Right lobe of liver (tissue), 4 donors: ENCODE measurements around the gene PTPN13.

Experiments
- POLR2A ChIP-seq: fragments of 450-650 bp; IDR thresholded peaks from one replicate; pipeline ENCODE4 v1.6.1; 2017; ENCODE audit warnings: antibody characterized with exemption, mild to moderate bottlenecking
- TF ChIP-seq, protein P1 (sequence below), 4 donors: fragments of 200-600 bp in 3 of 4; fragments of 450-650 bp in 1 of 4; IDR thresholded peaks; one replicate each; pipeline versions ENCODE4 v1.5.1 to v1.8.0; 2016 to 2022; ENCODE audit warnings: antibody characterized with exemption in 4 of 4, mild to moderate bottlenecking in 2 of 4
- donor health status: DM: no; HTN: no; CAD: no.
- donor health status: DM: no; HTN: no; CAD: no.
- donor health status: DM: no; HTN: yes; CAD: no.

GRCh38 chr4:86846921-86847320 is 252.8 kb downstream of the PTPN13 start:
- TF ChIP-seq, protein P1, sequence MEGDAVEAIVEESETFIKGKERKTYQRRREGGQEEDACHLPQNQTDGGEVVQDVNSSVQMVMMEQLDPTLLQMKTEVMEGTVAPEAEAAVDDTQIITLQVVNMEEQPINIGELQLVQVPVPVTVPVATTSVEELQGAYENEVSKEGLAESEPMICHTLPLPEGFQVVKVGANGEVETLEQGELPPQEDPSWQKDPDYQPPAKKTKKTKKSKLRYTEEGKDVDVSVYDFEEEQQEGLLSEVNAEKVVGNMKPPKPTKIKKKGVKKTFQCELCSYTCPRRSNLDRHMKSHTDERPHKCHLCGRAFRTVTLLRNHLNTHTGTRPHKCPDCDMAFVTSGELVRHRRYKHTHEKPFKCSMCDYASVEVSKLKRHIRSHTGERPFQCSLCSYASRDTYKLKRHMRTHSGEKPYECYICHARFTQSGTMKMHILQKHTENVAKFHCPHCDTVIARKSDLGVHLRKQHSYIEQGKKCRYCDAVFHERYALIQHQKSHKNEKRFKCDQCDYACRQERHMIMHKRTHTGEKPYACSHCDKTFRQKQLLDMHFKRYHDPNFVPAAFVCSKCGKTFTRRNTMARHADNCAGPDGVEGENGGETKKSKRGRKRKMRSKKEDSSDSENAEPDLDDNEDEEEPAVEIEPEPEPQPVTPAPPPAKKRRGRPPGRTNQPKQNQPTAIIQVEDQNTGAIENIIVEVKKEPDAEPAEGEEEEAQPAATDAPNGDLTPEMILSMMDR (IDR thresholded peaks at IDR 0.05): no peak
- TF ChIP-seq POLR2A: no peak
